ENCODE measurements around the gene NUAK2. TPM values are rescaled to one million over a fixed set of nuclear protein-coding genes. Genes with fewer than 3 reads are reported as not detected.
A peak's percentile ranks its signal among the peaks of the same experiment; 100 is the strongest.

NUAK2 gene
- total RNA-seq, 1 experiment from 2014 or later = 0.45 TPM

GRCh38 chr1:205315008-205315618, 6.4 kb downstream of the NUAK2 start:
- DNase-seq (ENCODE audit: low spot score) = no peak
- POLR2A ChIA-PET (ENCODE audit: low non-redundant PET) = no interaction called here

DNA sequence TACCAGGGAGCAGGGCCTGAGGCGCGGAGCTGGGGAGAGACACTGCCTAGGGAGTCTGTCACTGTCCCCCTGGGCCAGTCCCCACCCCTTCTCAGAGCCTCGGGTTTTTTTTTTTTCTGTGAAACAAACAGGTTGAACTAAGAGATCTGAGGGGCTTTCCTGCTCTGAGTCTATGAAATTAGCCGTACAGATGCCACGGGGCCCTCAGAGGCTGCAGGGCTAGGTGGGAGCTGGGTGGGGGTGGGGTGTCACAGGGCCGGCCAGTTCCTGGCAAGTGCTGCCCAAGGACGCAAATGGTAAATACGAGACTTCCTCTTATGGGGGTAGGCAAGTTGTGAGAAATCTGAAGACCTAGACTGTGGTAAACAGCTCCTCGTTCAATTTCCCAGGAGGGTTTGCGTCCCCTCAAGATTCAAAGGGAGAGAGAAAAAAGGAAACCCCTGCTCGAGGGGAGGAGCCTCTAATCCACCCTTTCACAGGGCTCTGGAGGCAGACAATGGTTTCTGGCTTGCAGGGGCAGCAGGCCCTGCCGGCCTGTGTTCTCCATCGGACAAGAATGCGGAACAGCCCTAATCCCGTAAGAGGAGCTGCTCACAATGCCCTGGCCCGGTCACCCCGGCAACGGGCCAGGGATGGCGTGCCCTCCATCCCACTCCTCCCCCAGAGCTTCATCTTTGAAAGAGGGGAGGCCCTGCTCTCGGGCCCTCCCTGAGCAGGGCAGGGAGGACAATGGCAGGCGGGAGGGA, 7.8 kb downstream of the NUAK2 start:
- Histone ChIP-seq H3K4me3 (ENCODE audit: low read depth, low read length, poor library complexity, severe bottlenecking) (no peak overlapping the region), H3K4me1 (ENCODE audit: insufficient read depth, low read length, poor library complexity, severe bottlenecking) (peaks cover 11% of the 10 kb centered on the region)
- POLR2A ChIA-PET (ENCODE audit: low non-redundant PET) = no interaction called here

More at GRCh38 chr1:205315008-205315618, 6.4 kb downstream of the NUAK2 start:
- H3K27ac ChIP-seq (ENCODE audit: low read depth, low read length, poor library complexity, severe bottlenecking) = no peak overlapping the region
- intact Hi-C loops (cut with micrococcal nuclease; ENCODE audit: unreplicated experiment) = no loop called here
- H3K4me3 ChIP-seq (ENCODE audit: low read depth, low read length, poor library complexity, severe bottlenecking) = no peak overlapping the region
- H3K4me1 ChIP-seq (ENCODE audit: insufficient read depth, low read length, poor library complexity, severe bottlenecking) = peaks cover 14% of the 10 kb centered on the region
- BruUV-seq (replicated peaks) = no TSS peak
- CTCF ChIA-PET = no interaction called here
- no peaks in the 10 kb centered on the region for H3K9me3 ChIP-seq (ENCODE audit: low read depth, low read length, poor library complexity, severe bottlenecking)
- H3K27me3 ChIP-seq (replicated peaks; ENCODE audit: insufficient read depth, low read depth, low read length, poor library complexity) = no peaks in the 10 kb centered on the region
- TF ChIP-seq EZH2 (IDR thresholded peaks at IDR 0.05; ENCODE audit: borderline replicate concordance, low read depth, low read length, poor library complexity, severe bottlenecking) = no peak
- TF ChIP-seq, protein P1, sequence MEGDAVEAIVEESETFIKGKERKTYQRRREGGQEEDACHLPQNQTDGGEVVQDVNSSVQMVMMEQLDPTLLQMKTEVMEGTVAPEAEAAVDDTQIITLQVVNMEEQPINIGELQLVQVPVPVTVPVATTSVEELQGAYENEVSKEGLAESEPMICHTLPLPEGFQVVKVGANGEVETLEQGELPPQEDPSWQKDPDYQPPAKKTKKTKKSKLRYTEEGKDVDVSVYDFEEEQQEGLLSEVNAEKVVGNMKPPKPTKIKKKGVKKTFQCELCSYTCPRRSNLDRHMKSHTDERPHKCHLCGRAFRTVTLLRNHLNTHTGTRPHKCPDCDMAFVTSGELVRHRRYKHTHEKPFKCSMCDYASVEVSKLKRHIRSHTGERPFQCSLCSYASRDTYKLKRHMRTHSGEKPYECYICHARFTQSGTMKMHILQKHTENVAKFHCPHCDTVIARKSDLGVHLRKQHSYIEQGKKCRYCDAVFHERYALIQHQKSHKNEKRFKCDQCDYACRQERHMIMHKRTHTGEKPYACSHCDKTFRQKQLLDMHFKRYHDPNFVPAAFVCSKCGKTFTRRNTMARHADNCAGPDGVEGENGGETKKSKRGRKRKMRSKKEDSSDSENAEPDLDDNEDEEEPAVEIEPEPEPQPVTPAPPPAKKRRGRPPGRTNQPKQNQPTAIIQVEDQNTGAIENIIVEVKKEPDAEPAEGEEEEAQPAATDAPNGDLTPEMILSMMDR (conservative IDR thresholded peaks at IDR 0.05; ENCODE audit: low read depth, low read length) = no peak
- no peaks in the 10 kb centered on the region for H3K36me3 ChIP-seq (ENCODE audit: insufficient read depth, low read length, poor library complexity, severe bottlenecking)

GRCh38 chr1:205312866-205313562, 8.5 kb downstream of the NUAK2 start:
- CTCF ChIA-PET = interaction anchor here (1.0 kb wide), 1 partner anchor 40 kb away, joined by 3 read pairs; no protein-coding TSS in a partner anchor
- BruUV-seq (replicated peaks) = no TSS peak
- TF ChIP-seq EZH2 (IDR thresholded peaks at IDR 0.05; ENCODE audit: borderline replicate concordance, low read depth, low read length, poor library complexity, severe bottlenecking) = no peak
- TF ChIP-seq, protein P1 (conservative IDR thresholded peaks at IDR 0.05; ENCODE audit: low read depth, low read length) = no peak
- intact Hi-C loops (cut with micrococcal nuclease; ENCODE audit: unreplicated experiment) = no loop called here
- Histone ChIP-seq H3K9me3 (ENCODE audit: low read depth, low read length, poor library complexity, severe bottlenecking) (no peaks in the 10 kb centered on the region), H3K27ac (ENCODE audit: low read depth, low read length, poor library complexity, severe bottlenecking) (no peak overlapping the region), H3K4me1 (ENCODE audit: insufficient read depth, low read length, poor library complexity, severe bottlenecking) (peaks cover 11% of the 10 kb centered on the region), H3K27me3 (replicated peaks; ENCODE audit: insufficient read depth, low read depth, low read length, poor library complexity) (no peaks in the 10 kb centered on the region), H3K36me3 (ENCODE audit: insufficient read depth, low read length, poor library complexity, severe bottlenecking) (no peaks in the 10 kb centered on the region), H3K4me3 (ENCODE audit: low read depth, low read length, poor library complexity, severe bottlenecking) (no peak overlapping the region)
- POLR2A ChIA-PET (ENCODE audit: low non-redundant PET) = no interaction called here
- DNase-seq (ENCODE audit: low spot score) = no peak

More for the DNA sequence above, 7.8 kb downstream of the NUAK2 start:
- no peaks in the 10 kb centered on the region for H3K9me3 ChIP-seq (ENCODE audit: low read depth, low read length, poor library complexity, severe bottlenecking)
- H3K27me3 ChIP-seq (replicated peaks; ENCODE audit: insufficient read depth, low read depth, low read length, poor library complexity) = no peaks in the 10 kb centered on the region
- no peak for TF ChIP-seq EZH2 (IDR thresholded peaks at IDR 0.05; ENCODE audit: borderline replicate concordance, low read depth, low read length, poor library complexity, severe bottlenecking)
- TF ChIP-seq, protein P1 (conservative IDR thresholded peaks at IDR 0.05; ENCODE audit: low read depth, low read length) = no peak
- no TSS peak for BruUV-seq (replicated peaks)
- H3K36me3 ChIP-seq (ENCODE audit: insufficient read depth, low read length, poor library complexity, severe bottlenecking) = no peaks in the 10 kb centered on the region
- H3K27ac ChIP-seq (ENCODE audit: low read depth, low read length, poor library complexity, severe bottlenecking) = no peak overlapping the region
- peak; percentile 26 for DNase-seq (ENCODE audit: low spot score)
- intact Hi-C loops (cut with micrococcal nuclease; ENCODE audit: unreplicated experiment) = no loop called here
- CTCF ChIA-PET = interaction anchor here (1.0 kb wide), 1 partner anchor 40 kb away, joined by 3 read pairs; no protein-coding TSS in a partner anchor

Data from A673 (cell line).